OCI-LY1 (cell line): ENCODE results near the gene NWD2.

Source experiments
- H2AFZ ChIP-seq: fragments of 200-600 bp; sonication (generic), shearing (Covaris generic); 2 replicates; pipeline ENCODE4 v1.6.0; 2014; ENCODE audit warnings: antibody characterized with exemption, mild to moderate bottlenecking, low read length
- H3F3A ChIP-seq: fragments of 200-600 bp; sonication (generic), shearing (Covaris generic); 2 replicates; pipeline ENCODE4 v1.6.0; 2014; ENCODE audit warnings: mild to moderate bottlenecking, antibody characterized with exemption, low read length, moderate library complexity; ENCODE audit not compliant: insufficient read depth
- H3K27ac ChIP-seq: fragments of 200-600 bp; sonication (generic); 2 replicates; pipeline ENCODE4 v1.5.1; 2014; ENCODE audit warnings: low read length, mixed run types, mild to moderate bottlenecking, low read depth; ENCODE audit not compliant: poor library complexity, severe bottlenecking
- H3K27me3 ChIP-seq: fragments of 200-600 bp; sonication (generic); 2 replicates; pipeline ENCODE4 v1.6.0; 2014; ENCODE audit warnings: antibody characterized with exemption, mild to moderate bottlenecking, low read length, moderate library complexity; ENCODE audit not compliant: insufficient read depth
- H3K36me3 ChIP-seq: fragments of 200-600 bp; sonication (generic); 2 replicates; pipeline ENCODE4 v1.6.1; 2014; ENCODE audit warnings: mild to moderate bottlenecking, antibody characterized with exemption, low read length, moderate library complexity, mixed read lengths; ENCODE audit not compliant: insufficient read depth
- H3K4me1 ChIP-seq: fragments of 200-600 bp; sonication (generic); 2 replicates; pipeline ENCODE4 v1.5.1; 2014; ENCODE audit warnings: mild to moderate bottlenecking, low read length, moderate library complexity; ENCODE audit not compliant: insufficient read depth, severe bottlenecking
- H3K4me2 ChIP-seq: fragments of 200-600 bp; sonication (generic), shearing (Covaris generic); 2 replicates; pipeline ENCODE4 v1.6.1; 2014; ENCODE audit warnings: low read length
- H3K4me3 ChIP-seq: fragments of 200-600 bp; sonication (generic); 2 replicates; pipeline ENCODE4 v1.5.1; 2014; ENCODE audit warnings: low read length, low read depth, mild to moderate bottlenecking, mixed read lengths; ENCODE audit not compliant: poor library complexity, severe bottlenecking
- H3K79me2 ChIP-seq: fragments of 200-600 bp; shearing (Covaris generic); 2 replicates; pipeline ENCODE4 v1.6.1; 2016; ENCODE audit warnings: mixed run types, low read length, mixed read lengths; ENCODE audit not compliant: insufficient read depth
- H3K9ac ChIP-seq: fragments of 200-600 bp; sonication (generic), shearing (Covaris generic); 2 replicates; pipeline ENCODE4 v1.6.1; 2014; ENCODE audit warnings: mild to moderate bottlenecking, low read length, mixed read lengths
- H3K9me2 ChIP-seq: fragments of 200-600 bp; sonication (generic), shearing (Covaris generic); 2 replicates; pipeline ENCODE4 v1.6.1; 2014; ENCODE audit warnings: low read depth, mild to moderate bottlenecking, low read length, mixed read lengths
- H3K9me3 ChIP-seq: fragments of 200-600 bp; shearing (Covaris generic); 2 replicates; pipeline ENCODE4 v1.6.1; 2014; ENCODE audit warnings: low read length, mixed read lengths
- H4K20me1 ChIP-seq: fragments of 200-600 bp; sonication (generic), shearing (Covaris generic); 2 replicates; pipeline ENCODE4 v1.6.0; 2016; ENCODE audit warnings: mild to moderate bottlenecking, low read length; ENCODE audit not compliant: insufficient read depth
- CTCF ChIP-seq: fragments of 200-600 bp; sonication (generic), shearing (Covaris generic); IDR thresholded peaks from 2 replicates; pipeline ENCODE4 v1.5.1; 2017; ENCODE audit warnings: mild to moderate bottlenecking, antibody characterized with exemption, low read length, moderate library complexity, mixed read lengths
- EZH2 ChIP-seq: fragments of 200-600 bp; sonication (generic), shearing (Covaris generic); IDR thresholded peaks from 2 replicates; pipeline ENCODE4 v1.8.0; 2017; ENCODE audit warnings: borderline replicate concordance, mixed run types, mild to moderate bottlenecking, antibody characterized with exemption, low read length, moderate library complexity, mixed read lengths

Gene NWD2

GRCh38 chr4:37475087-37475486 is 230.5 kb downstream of the NWD2 start:
- Histone ChIP-seq H3K27ac (no peak overlapping the region), H2AFZ (no peak overlapping the region), H4K20me1 (no peaks in the 10 kb centered on the region), H3K4me2 (no peak overlapping the region), H3K27me3 (no peaks in the 10 kb centered on the region), H3K9me3 (no peaks in the 10 kb centered on the region), H3K9ac (no peak overlapping the region), H3K4me3 (no peak overlapping the region), H3K9me2 (no peaks in the 10 kb centered on the region), H3F3A (no peaks in the 10 kb centered on the region), H3K79me2 (no peaks in the 10 kb centered on the region), H3K4me1 (no peaks in the 10 kb centered on the region), H3K36me3 (no peaks in the 10 kb centered on the region)
- TF ChIP-seq EZH2 (no peak), CTCF (no peak)

GRCh38 chr4:37475776-37476175 is 231.2 kb downstream of the NWD2 start:
- Histone ChIP-seq H3K4me3 (no peak overlapping the region), H3K36me3 (no peaks in the 10 kb centered on the region), H3K27ac (no peak overlapping the region), H3K9ac (no peak overlapping the region), H3K9me2 (no peaks in the 10 kb centered on the region), H3K4me2 (no peak overlapping the region), H3F3A (no peaks in the 10 kb centered on the region), H4K20me1 (no peaks in the 10 kb centered on the region), H3K27me3 (no peaks in the 10 kb centered on the region), H2AFZ (no peak overlapping the region), H3K79me2 (no peaks in the 10 kb centered on the region), H3K9me3 (no peaks in the 10 kb centered on the region), H3K4me1 (no peaks in the 10 kb centered on the region)
- TF ChIP-seq EZH2 (no peak), CTCF (no peak)

GRCh38 chr4:37476256-37476655 is 231.7 kb downstream of the NWD2 start:
- Histone ChIP-seq H4K20me1 (no peaks in the 10 kb centered on the region), H3K27me3 (no peaks in the 10 kb centered on the region), H3K9me2 (no peaks in the 10 kb centered on the region), H3K4me1 (no peaks in the 10 kb centered on the region), H3K36me3 (no peaks in the 10 kb centered on the region), H2AFZ (no peak overlapping the region), H3K9ac (no peak overlapping the region), H3K4me3 (no peak overlapping the region), H3K79me2 (no peaks in the 10 kb centered on the region), H3K4me2 (no peak overlapping the region), H3K9me3 (no peaks in the 10 kb centered on the region), H3F3A (no peaks in the 10 kb centered on the region), H3K27ac (no peak overlapping the region)
- TF ChIP-seq EZH2 (no peak), CTCF (no peak)
